DMS53 treated with DMSO at 0.1 percent for 48 hours (cell line): ENCODE results near the gene CCT8.

Source experiments
- DNase-seq: peaks from one replicate; lab custom pipeline; 2025; ENCODE audit not compliant: unreplicated experiment; lab: John Stamatoyannopoulos, UW

CCT8 gene

GRCh38 chr21:29073222-29074006 is at the start of gene CCT8:
Gene CCT8 (minus strand): TSS chr21:29073648. CDS start chr21:29073590, 58 bp downstream.
- DNase-seq, result peak; percentile 93

GRCh38 chr21:29121759-29122158 is 48.3 kb upstream of the CCT8 start:
- DNase-seq, result no peak

GRCh38 chr21:29117372-29117955 is 44.0 kb upstream of the CCT8 start:
- no peak for DNase-seq

DNA sequence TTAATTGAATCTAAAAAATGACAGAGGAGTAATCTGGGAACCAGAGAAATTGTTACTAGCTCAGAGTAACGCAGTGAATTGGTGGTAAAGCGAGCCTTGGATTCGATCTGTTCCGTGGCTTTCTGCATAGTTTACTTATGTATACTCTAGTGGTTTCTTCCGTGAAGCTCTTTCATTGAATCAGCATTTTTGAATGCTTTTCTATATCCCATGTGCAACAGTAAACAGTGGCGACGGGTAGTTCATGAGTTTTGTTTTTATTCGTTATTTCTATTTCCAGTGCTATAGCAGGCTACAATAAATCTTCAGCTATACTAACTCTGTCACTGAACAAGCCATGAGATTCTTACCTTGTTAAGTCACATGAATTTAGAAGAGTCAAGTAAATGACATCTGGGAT is 42.5 kb upstream of the CCT8 start:
- no peak for DNase-seq

DNA sequence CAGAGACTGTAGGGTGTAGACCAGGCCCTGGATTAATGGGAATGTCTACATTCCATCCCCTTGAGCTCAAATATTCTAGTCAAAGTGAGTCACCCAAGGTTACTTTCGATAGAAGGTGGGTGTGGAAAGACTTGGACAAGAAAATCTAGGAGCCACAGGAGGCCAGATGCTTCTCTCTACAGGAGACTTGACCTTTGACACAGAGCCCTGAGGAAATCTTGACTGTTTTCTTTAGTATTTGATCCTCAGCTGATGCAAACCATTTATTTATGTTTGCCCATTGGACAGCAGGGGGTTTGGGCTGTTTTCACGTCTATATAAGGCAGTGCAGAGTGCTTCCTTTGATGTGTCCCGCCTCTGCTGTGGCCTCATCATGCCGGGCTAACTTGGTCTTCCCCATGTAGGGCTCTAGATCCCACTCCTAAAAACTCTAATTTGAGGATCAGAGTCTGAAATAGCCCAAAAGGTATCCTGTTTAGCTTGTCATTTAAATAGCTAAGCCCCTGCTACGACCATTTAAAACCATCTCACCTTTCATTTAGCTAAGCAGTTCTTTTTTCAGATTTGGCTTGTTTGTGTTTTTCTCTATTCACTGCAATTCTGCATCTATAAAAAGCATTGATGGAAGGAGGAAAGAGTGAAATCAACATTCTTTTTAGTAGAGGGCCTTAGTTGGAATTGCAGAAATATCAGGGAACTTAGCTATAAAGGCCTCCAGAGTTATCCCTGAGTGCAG is 41.5 kb upstream of the CCT8 start:
- DNase-seq, result no peak

GRCh38 chr21:29105218-29105617 is 31.8 kb upstream of the CCT8 start:
- no peak for DNase-seq

- DNase-seq, result no peak
Observed at GRCh38 chr21:29104239-29104708, 30.8 kb upstream of the CCT8 start.

DNA sequence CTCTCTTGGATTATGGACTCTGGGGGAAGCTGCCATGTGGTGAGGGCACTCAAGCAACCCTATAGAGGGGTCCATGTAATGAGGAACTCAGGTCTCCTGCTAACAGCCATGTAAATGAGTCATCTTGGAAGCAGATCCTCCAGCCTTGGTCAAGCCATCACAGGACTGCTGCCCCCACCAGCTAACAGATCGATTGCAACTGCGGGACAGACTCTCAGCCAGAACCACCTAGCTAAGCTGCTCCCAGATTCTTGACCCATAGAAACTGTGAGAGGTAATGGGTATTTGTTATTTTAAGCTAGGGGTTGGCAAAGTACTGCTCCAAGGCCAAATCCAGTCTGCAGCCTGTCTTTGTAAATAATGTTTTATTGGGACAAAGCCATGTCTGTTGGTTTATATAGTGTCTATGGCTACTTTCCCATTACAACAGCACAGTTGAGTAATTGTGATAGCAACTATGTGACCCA is 29.4 kb upstream of the CCT8 start:
- no peak for DNase-seq

GRCh38 chr21:29098156-29098555 is 24.7 kb upstream of the CCT8 start:
- DNase-seq, result no peak

DNA sequence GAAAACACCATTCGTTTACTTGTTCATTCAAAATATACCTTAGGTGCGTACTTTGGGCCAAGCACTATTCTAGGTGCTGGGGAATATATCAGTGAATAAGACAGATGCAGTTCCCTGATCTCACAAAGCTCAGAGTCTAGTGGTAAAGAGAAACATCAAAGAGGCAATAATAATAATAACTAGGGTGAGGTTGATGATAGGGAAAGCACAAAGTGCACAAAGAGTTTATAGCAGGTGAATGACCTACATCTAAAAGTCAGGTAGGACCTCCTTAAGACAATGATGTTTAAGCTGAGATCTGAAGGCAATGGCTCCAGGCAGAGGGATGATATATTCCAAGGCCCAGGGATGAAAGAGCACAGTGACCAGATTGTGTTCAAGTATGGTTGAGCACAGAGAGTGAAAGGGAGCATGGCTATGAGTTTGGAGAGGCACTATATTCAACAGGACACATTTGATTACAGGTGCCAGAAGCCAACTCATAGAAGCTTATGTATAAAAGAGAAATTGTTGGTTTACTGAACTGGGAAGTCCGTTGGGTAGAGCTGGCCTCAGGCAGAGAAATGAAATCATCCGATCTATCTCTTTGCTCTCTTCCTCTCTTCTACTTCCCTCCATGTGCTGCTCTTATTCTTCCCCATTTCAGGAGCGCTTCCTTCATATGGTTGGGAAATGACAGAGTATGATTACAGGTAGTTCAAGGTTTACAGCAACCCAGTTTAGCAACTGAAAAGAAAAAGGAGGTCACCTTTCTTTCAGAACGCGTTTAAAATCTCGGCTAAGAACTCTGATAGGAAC is 23.0 kb upstream of the CCT8 start:
- no peak for DNase-seq

DNA sequence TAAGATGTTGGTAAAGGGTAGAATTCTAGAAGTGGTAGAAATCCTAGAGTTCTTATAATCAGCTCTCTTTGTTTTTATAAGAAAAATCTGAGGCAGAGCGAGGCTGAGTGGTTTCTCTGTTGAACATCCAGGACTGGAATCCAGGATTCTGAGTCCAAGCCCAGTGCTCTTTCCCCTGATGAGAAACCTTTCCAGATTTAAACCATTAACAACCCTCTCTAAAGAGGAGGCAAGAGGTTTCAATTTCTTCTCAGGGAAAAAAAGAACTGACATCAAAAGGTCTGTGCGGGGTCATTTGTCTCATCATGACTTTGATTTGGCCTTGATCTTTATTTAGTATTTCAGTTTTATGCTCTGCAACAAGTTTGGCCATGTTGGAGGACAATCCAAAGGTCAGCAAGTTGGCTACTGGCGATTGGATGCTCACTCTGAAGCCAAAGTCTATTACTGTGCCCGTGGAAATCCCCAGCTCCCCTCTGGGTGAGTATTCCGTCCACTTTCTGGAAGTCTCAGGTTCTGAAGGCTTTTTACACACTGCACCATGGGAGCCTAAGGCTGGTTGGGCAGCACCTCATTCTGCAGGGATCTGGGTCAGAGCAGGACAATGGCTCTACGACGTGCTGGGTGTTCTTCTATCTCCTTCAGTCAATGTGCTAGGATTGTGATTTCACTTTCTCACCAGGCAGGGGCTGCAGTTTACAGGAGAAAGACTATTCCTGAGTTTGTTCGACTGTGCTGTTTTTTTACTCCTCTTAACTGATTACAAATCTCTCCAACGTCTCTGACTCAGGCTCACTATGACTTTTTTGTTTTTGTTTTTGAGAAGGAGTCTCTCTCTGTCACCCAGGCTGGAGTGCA is 18.9 kb upstream of the CCT8 start:
- no peak for DNase-seq

DNA sequence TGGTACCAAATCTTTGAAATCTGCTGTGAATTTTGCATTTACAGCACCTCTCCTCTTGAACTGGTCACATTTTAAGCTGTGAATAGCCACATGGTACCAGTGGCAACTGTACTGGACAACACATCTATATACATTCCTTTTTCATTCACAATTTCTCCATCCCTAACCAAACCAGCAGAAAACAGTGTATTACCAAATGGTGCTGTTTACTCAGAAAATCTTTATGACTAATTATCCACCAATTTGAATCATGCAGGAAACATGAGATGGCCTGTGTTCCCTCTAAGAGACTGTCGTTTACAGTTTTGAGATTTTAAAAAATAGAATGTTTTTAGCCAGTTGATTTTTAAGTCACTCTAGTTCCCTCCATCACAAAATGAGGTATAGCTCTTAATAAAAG is 17.6 kb upstream of the CCT8 start:
- DNase-seq, result no peak

DNA sequence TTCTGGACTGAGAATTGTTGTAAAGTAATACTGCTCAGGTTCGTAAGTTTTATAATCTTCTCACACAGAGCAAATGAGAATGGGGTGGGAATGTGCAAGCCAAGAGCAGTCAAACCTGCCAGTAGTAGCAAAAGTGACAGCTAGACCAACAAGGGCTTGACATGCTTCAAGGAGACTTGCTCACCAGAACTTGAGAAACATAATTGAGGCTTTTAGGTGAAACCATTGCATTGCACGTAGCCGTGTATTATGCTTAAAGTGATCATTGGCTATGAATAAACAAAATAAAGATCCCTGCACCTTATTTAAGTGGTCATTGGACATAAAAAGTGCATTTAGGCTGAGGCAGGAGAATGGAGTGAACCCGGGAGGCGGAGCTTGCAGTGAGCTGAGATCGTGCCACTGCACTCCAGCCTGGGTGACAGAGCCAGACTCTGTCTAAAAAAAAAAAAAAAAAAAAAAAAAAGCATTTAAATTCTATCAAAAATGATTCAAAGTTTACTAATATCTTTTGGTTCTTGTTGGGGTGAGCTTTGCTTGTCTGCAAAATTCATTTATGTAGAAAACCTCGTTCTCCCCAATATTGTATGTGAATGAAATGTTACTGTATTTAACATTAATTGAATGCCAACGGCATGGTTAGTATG is 11.8 kb upstream of the CCT8 start:
- DNase-seq, result no peak

- no peak for DNase-seq
Observed at GRCh38 chr21:29084372-29084771, 10.9 kb upstream of the CCT8 start.

GRCh38 chr21:29083306-29083705 is 9.9 kb upstream of the CCT8 start:
- no peak for DNase-seq

- no peak for DNase-seq
Observed at GRCh38 chr21:29082046-29082815, 8.8 kb upstream of the CCT8 start.

- DNase-seq, result no peak
Observed at GRCh38 chr21:29080454-29080941, 7.0 kb upstream of the CCT8 start.

- DNase-seq, result no peak
Observed at GRCh38 chr21:29078869-29079767, 5.7 kb upstream of the CCT8 start.
